Left colon (tissue), 2 donors: ENCODE results near the gene TDRD9. TPM values are rescaled to one million over a fixed set of nuclear protein-coding genes. Genes with fewer than 3 reads are reported as not detected.

Source experiments
- total RNA-seq, 2 donors: library from RNA; stranded (reverse); fragmentation: NEBNext Ultra II Directional; extraction: Animal tissue kit (Norgen Biotek cat#: 25700); gene quantifications; one replicate each; pipeline ENCODE4 v1.2.1, GENCODE V29; 2021
- donor health status: DM: no; HTN: no; CAD: no.
- donor health status: DM: yes; HTN: yes; CAD: no.

Gene TDRD9
- total RNA-seq, 2 donors from 2014 or later = 0.22 to 0.24 TPM

Other genes starting within 250 kb of the TDRD9 start
- gene XRCC3, start 213.0 kb upstream of the TDRD9 start, total RNA-seq = 10 to 100 TPM in 1 of 2 donors, 1 to 10 TPM in 1; 7.9 to 16.2 TPM
- gene ZFYVE21, start 212.6 kb upstream of the TDRD9 start, total RNA-seq = 10 to 100 TPM; 51.2 to 54.9 TPM
- 10 to 100 TPM; 52.9 to 67.2 TPM for gene PPP1R13B, start 80.9 kb upstream of the TDRD9 start, total RNA-seq
- not detected for gene RD3L, start 14.1 kb downstream of the TDRD9 start, total RNA-seq
- 10 to 100 TPM in 1 of 2 donors, 1 to 10 TPM in 1; 9.4 to 60.8 TPM for gene ASPG, start 157.2 kb downstream of the TDRD9 start, total RNA-seq
- gene KIF26A, start 210.1 kb downstream of the TDRD9 start, total RNA-seq = 1 to 10 TPM; 5.7 to 5.8 TPM